Endothelial cell of umbilical vein (primary cell): Measurements from ENCODE around the gene PKNOX2. TPM values are rescaled to one million over a fixed set of nuclear protein-coding genes. Genes with fewer than 3 reads are reported as not detected.
A peak's percentile ranks its signal among the peaks of the same experiment; 100 is the strongest.

Experiments used
- BruUV-seq: library from RNA; stranded (reverse); fragments of 400-500 nt; replicated peaks from 2 replicates; lab custom pipeline; 2021; lab: Mats Ljungman, UMichigan
- CTCF ChIA-PET: fragments of 300-600, 350-600 bp; sonication (Branson Sonifier 250); formaldehyde crosslinking; loops from one replicate; lab custom pipeline; 2021; ENCODE audit warnings: antibody characterized with exemption, inconsistent platforms; lab: Charles Lee
- POLR2A ChIA-PET: fragments of 300-600, 350-600 bp; sonication (Branson Sonifier 250); formaldehyde crosslinking; loops from one replicate; lab custom pipeline; 2021; ENCODE audit warnings: antibody characterized with exemption, inconsistent platforms; lab: Charles Lee
- DNase-seq: peaks from one replicate; pipeline ENCODE4 v3.0.0-alpha.2; 2011; ENCODE audit warnings: low read depth, low spot score
- FAIRE-seq: peaks from 2 replicates; lab custom pipeline; 2011; peaks lifted over from hg19 to GRCh38; lab: Jason Lieb, UNC
- H2AFZ ChIP-seq: 2 replicates; pipeline ENCODE4 v1.6.0; 2012; ENCODE audit warnings: low read depth, low read length, control low read depth, inconsistent platforms
- H3K27ac ChIP-seq: 2 replicates; pipeline ENCODE4 v1.5.1; 2011; ENCODE audit warnings: low read depth, mild to moderate bottlenecking, control low read depth, low read length, moderate library complexity; ENCODE audit not compliant: insufficient read depth
- H3K27me3 ChIP-seq, 2 experiments: 2 replicates each; pipeline versions ENCODE4 v1.6.0 to v1.6.1; 2011; ENCODE audit warnings: low read length in 2 of 2, mixed read lengths in 1 of 2; ENCODE audit not compliant: control insufficient read depth in 2 of 2, insufficient read depth in 2 of 2
- H3K36me3 ChIP-seq, 2 experiments: 2 replicates in 1 of 2; 3 replicates in 1 of 2; pipeline ENCODE4 v1.5.1; 2011; ENCODE audit warnings: low read length in 2 of 2, mild to moderate bottlenecking in 1 of 2, moderate library complexity in 1 of 2; ENCODE audit not compliant: control insufficient read depth in 2 of 2, insufficient read depth in 2 of 2; ENCODE audit errors: extremely low read depth in 1 of 2
- H3K4me1 ChIP-seq: 3 replicates; pipeline ENCODE4 v1.5.1; 2011; ENCODE audit warnings: mild to moderate bottlenecking, low read length; ENCODE audit not compliant: control insufficient read depth, insufficient read depth; ENCODE audit errors: extremely low read depth
- H3K4me2 ChIP-seq: 2 replicates; pipeline ENCODE4 v1.6.1; 2011; ENCODE audit warnings: low read length, control low read depth, mixed read lengths; ENCODE audit not compliant: insufficient read depth
- H3K4me3 ChIP-seq, 3 experiments: fragments of 200-600 bp in 1 of 3; sonication (generic), shearing (Covaris generic) in 1 of 3; replicated peaks in 1 of 3; 2 replicates each; pipeline ENCODE4 v1.5.1; 2011 to 2016; ENCODE audit warnings: control low read depth in 3 of 3, low read length in 3 of 3, mild to moderate bottlenecking in 2 of 3, inconsistent platforms in 1 of 3, low read depth in 1 of 3, moderate library complexity in 1 of 3; ENCODE audit not compliant: insufficient read depth in 1 of 3
- H3K79me2 ChIP-seq: 2 replicates; pipeline ENCODE4 v1.6.0; 2012; ENCODE audit warnings: low read length, inconsistent platforms; ENCODE audit not compliant: control insufficient read depth, insufficient read depth
- H3K9ac ChIP-seq: replicated peaks from 2 replicates; pipeline ENCODE3; 2011; ENCODE audit warnings: low read length, control low read depth; ENCODE audit not compliant: insufficient read depth; ENCODE audit errors: extremely low read depth
- H3K9me1 ChIP-seq: replicated peaks from 3 replicates; pipeline ENCODE4 v1.6.0; 2011; ENCODE audit warnings: mild to moderate bottlenecking, low read length; ENCODE audit not compliant: control insufficient read depth, insufficient read depth; ENCODE audit errors: extremely low read depth
- H3K9me3 ChIP-seq: replicated peaks from 2 replicates; pipeline ENCODE4 v1.5.1; 2012; ENCODE audit warnings: low read length, inconsistent platforms; ENCODE audit not compliant: control insufficient read depth, insufficient read depth
- H4K20me1 ChIP-seq: replicated peaks from 2 replicates; pipeline ENCODE3; 2011; ENCODE audit warnings: mild to moderate bottlenecking, low read length; ENCODE audit not compliant: control insufficient read depth, insufficient read depth; ENCODE audit errors: extremely low read depth
- CTCF ChIP-seq, 2 donors: IDR thresholded peaks; 1 replicate in 1 of 2; 2 replicates in 1 of 2; pipeline ENCODE4 v1.5.1; 2011; ENCODE audit warnings: low read length in 2 of 2, mild to moderate bottlenecking in 2 of 2, moderate library complexity in 2 of 2, control low read depth in 1 of 2, inconsistent platforms in 1 of 2, low read depth in 1 of 2; ENCODE audit not compliant: insufficient read depth in 1 of 2; ENCODE audit errors: extremely low read depth in 1 of 2
- GATA2 ChIP-seq: IDR thresholded peaks from 2 replicates; pipeline ENCODE4 v1.7.0; 2011; ENCODE audit warnings: low read depth, mild to moderate bottlenecking, moderate library complexity, mixed read lengths, low read length; ENCODE audit not compliant: insufficient read length, insufficient read depth
- MYC ChIP-seq: IDR thresholded peaks from one replicate; pipeline ENCODE4 v1.6.1; 2011; ENCODE audit warnings: mild to moderate bottlenecking, low read depth, low read length
- POLR2A ChIP-seq: IDR thresholded peaks from 2 replicates; pipeline ENCODE4 v1.6.1; 2012; ENCODE audit warnings: low read depth, mild to moderate bottlenecking, control low read depth, low read length
- dilution Hi-C: fragments of 300-500 bp; cut with MboI; formaldehyde crosslinking; loops from one replicate; pipeline ENCODE4 v1.15.0; 2019; ENCODE audit warnings: low sequenced_read_pairs; ENCODE audit not compliant: extremely low pct_ligation_motif_present
- intact Hi-C: fragments of 100-400 bp; cut with micrococcal nuclease; formaldehyde crosslinking; loops from one replicate; pipeline ENCODE4 v1.10.0; 2022
- polyA plus RNA-seq, 4 experiments: library from polyadenylated mRNA; depleted of rRNA in 3 of 4; stranded (reverse) in 3 of 4; unstranded in 1 of 4; fragments of >200 nt; gene quantifications; 2 replicates each; pipeline versions ENCODE4 v1.2.1 to v1.2.3, GENCODE V29; 2011 to 2012; ENCODE audit warnings: missing spikeins in 1 of 4
- total RNA-seq: library from RNA; stranded (reverse); gene quantifications from 2 replicates; pipeline ENCODE4 v1.2.3, GENCODE V29; 2021

Gene PKNOX2
- total and polyA plus RNA-seq, 2 donors (not counting 3 experiments of a cell fraction or from before 2014, with no cell fraction given), result 0.11 to 0.91 TPM

GRCh38 chr11:125348674-125349309, 184.2 kb downstream of the PKNOX2 start:
- intact Hi-C loops, result loop anchor here (1.0 to 5.0 kb wide), 6 partner anchors 57 to 526 kb away; no protein-coding TSS in a partner anchor
- BruUV-seq, result no TSS peak
- dilution Hi-C loops, result no loop called here
- no peak for TF ChIP-seq GATA2
- no peak for TF ChIP-seq POLR2A
- TF ChIP-seq CTCF (IDR thresholded peaks at IDR 0.05; ENCODE audit: extremely low read depth in 1 of 2, insufficient read depth in 1 of 2, low read depth in 1 of 2, low read length in 2 of 2), result peak; percentile 88 to 96
- TF ChIP-seq MYC, result no peak
- CTCF ChIA-PET, result interaction anchor here (0.7 to 6.9 kb wide), 10 partner anchors 9 to 390 kb away, joined by 3 to 188 read pairs (median 6); partner anchors contain the start of gene PKNOX2
- no peaks in the 10 kb centered on the region for H3K4me1 ChIP-seq
- no peak overlapping the region for H3K4me2 ChIP-seq
- no peaks in the 10 kb centered on the region for H3K79me2 ChIP-seq
- H2AFZ ChIP-seq, result no peak overlapping the region
- H3K9me1 ChIP-seq, result no peaks in the 10 kb centered on the region
- H3K9ac ChIP-seq, result no peak overlapping the region
- H3K4me3 ChIP-seq, result no peak overlapping the region
- H3K27me3 ChIP-seq, result peaks cover 0 to 2% of the 10 kb centered on the region in 2 experiments
- H4K20me1 ChIP-seq, result no peaks in the 10 kb centered on the region
- DNase-seq (peak; percentile 39), FAIRE-seq (no peak)
- POLR2A ChIA-PET, result no interaction called here
- H3K9me3 ChIP-seq, result no peaks in the 10 kb centered on the region
- H3K36me3 ChIP-seq, result no peaks in the 10 kb centered on the region
- H3K27ac ChIP-seq, result no peak overlapping the region
